NCI-H69 (cell line): ENCODE measurements around the gene ITPA.
"Not testable (repeated sequence)": the region's sequence is repeated elsewhere in the genome, so short reads cannot be mapped to it uniquely, and the experiment has no call there.

Experiments
- DNase-seq: peaks from one replicate; lab custom pipeline; 2025; lab: John Stamatoyannopoulos, UW

The ITPA gene

GRCh38 chr20:3199976-3200755 lies 9.1 kb upstream of the ITPA start:
- no peak for DNase-seq

- no peak for DNase-seq
Measured at GRCh38 chr20:3202965-3203314, 6.4 kb upstream of the ITPA start.

GRCh38 chr20:3203315-3204123 lies 5.8 kb upstream of the ITPA start:
- peak; percentile 87 for DNase-seq

GRCh38 chr20:3204124-3204794 lies 5.0 kb upstream of the ITPA start, which contains the start of gene DDRGK1:
TSS of gene DDRGK1 (minus strand) at chr20:3204682. CDS start at chr20:3204627, 55 bp downstream.
- DNase-seq = peak; percentile 91

GRCh38 chr20:3208786-3209256 lies 477 bp upstream of the ITPA start:
- peak; percentile 48 for DNase-seq

GRCh38 chr20:3209946-3210317 lies 634 bp downstream of the ITPA start:
- peak; percentile 29 for DNase-seq

- no peak for DNase-seq
Measured at GRCh38 chr20:3210346-3210745, 1.0 kb downstream of the ITPA start.

- no peak for DNase-seq
Measured at GRCh38 chr20:3213226-3213625, 3.9 kb downstream of the ITPA start.

- DNase-seq = not testable (repeated sequence)
Measured at GRCh38 chr20:3215359-3215917, 6.1 kb downstream of the ITPA start.

GRCh38 chr20:3218307-3218988 lies 9.2 kb downstream of the ITPA start:
- DNase-seq = peak; percentile 77

- peak; percentile 33 for DNase-seq
Measured at GRCh38 chr20:3221398-3222226, 12.3 kb downstream of the ITPA start.

GRCh38 chr20:3222635-3223600 lies 13.6 kb downstream of the ITPA start:
- DNase-seq = peak; percentile 99

GRCh38 chr20:3223651-3223993 lies 14.3 kb downstream of the ITPA start:
- DNase-seq = no peak

GRCh38 chr20:3223994-3224680 lies 14.8 kb downstream of the ITPA start:
- DNase-seq = peak; percentile 42

- DNase-seq = no peak
Measured at GRCh38 chr20:3224681-3225421, 15.6 kb downstream of the ITPA start.

- DNase-seq = no peak
Measured at GRCh38 chr20:3226093-3226492, 16.8 kb downstream of the ITPA start.

GRCh38 chr20:3226864-3227263 lies 17.6 kb downstream of the ITPA start:
- no peak for DNase-seq

- no peak for DNase-seq
Measured at GRCh38 chr20:3227506-3227905, 18.2 kb downstream of the ITPA start.
